Tibial nerve (tissue), 4 donors: ENCODE measurements around the gene TMEM144. TPM values are rescaled to one million over a fixed set of nuclear protein-coding genes. Genes with fewer than 3 reads are reported as not detected.

ENCODE experiments used
- DNase-seq, 2 donors: peaks; one replicate each; pipeline ENCODE4 v3.0.0-alpha.2; 2019; ENCODE audit warnings: low spot score in 2 of 2
- H3K27ac ChIP-seq, 4 donors: fragments of 200-600 bp; sonication (generic) in 3 of 4; one replicate each; pipeline ENCODE4 v1.5.1; 2017 to 2019; ENCODE audit warnings: mild to moderate bottlenecking in 1 of 4
- H3K27me3 ChIP-seq, 2 donors: fragments of 200-600 bp; sonication (generic) in 1 of 2; one replicate each; pipeline versions ENCODE4 v1.5.1 to v1.6.0; 2017 to 2019
- H3K36me3 ChIP-seq, 3 donors: fragments of 200-600 bp; sonication (generic); one replicate each; pipeline ENCODE4 v1.5.1; 2018 to 2019
- H3K4me1 ChIP-seq, 4 donors: fragments of 200-600 bp; sonication (generic) in 3 of 4; one replicate each; pipeline ENCODE4 v1.5.1; 2017 to 2019
- H3K4me3 ChIP-seq, 4 donors: fragments of 200-600 bp; sonication (generic) in 3 of 4; one replicate each; pipeline ENCODE4 v1.5.1; 2017 to 2019; ENCODE audit warnings: mild to moderate bottlenecking in 1 of 4, moderate library complexity in 1 of 4
- H3K9me3 ChIP-seq, 4 donors: fragments of 200-600 bp; sonication (generic) in 3 of 4; one replicate each; pipeline ENCODE4 v1.5.1; 2017 to 2019
- CTCF ChIP-seq, 5 experiments: fragments of 200-600 bp in 3 of 5; fragments of 450-650 bp in 2 of 5; sonication (generic) in 3 of 5; IDR thresholded peaks; one replicate each; pipeline ENCODE4 v1.5.1; 2016 to 2019; ENCODE audit warnings: antibody characterized with exemption in 5 of 5, mild to moderate bottlenecking in 3 of 5, moderate library complexity in 2 of 5
- EP300 ChIP-seq, 2 donors: sonication (generic); formaldehyde crosslinking; IDR thresholded peaks; one replicate each; pipeline ENCODE4 v1.6.1; 2017; ENCODE audit warnings: antibody characterized with exemption in 2 of 2, mild to moderate bottlenecking in 1 of 2
- POLR2A ChIP-seq, 2 donors: fragments of 450-650 bp; IDR thresholded peaks; one replicate each; pipeline ENCODE4 v1.6.1; 2017; ENCODE audit warnings: antibody characterized with exemption in 2 of 2, mild to moderate bottlenecking in 2 of 2, moderate library complexity in 2 of 2
- WGBS, 2 donors: methylation state at CpG; one replicate each; pipeline ENCODE4 v1.1.5; 2018; 5-methylcytosine and 5-hydroxymethylcytosine counted together
- total RNA-seq, 4 donors: library from RNA; depleted of rRNA; stranded (reverse); fragments of >200 nt; gene quantifications; one replicate each; pipeline ENCODE4 v1.1.0, GENCODE V29; 2016

TMEM144 gene
- total RNA-seq, 4 donors from 2014 or later, result 4.9 to 23.8 (median 9.0) TPM

DNA sequence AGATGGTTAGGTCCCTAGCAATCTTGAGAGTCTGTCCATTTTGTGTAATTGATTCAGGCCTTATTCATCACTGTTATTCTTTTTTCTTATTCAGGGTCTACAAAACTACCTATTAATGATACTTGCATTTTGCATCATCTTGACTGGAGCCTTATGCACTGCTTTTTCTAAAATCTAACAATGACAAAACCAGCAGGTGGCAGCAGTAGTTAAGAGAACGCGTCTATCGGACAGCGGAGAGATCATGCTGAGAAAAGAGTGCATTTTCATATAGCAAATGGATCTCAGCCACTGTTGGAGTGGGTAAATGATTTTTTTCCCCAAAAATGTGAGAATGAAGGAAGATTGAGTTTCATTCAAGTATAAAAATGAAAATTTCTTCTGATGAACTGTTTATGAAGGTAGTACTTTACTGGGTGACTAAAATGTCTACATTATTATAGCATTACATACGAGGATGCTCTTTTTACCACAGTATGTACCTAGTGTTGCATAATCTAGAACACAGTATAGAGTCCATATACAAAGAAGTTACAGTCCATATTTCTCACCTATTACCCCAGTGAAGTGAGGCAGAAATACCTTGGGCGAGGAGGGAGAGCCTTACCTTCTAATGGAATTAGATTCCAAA, 43.2 kb downstream of the TMEM144 start:
- H3K4me3 ChIP-seq, result no peak overlapping the region
- WGBS, 2 donors, result 30 to 31% methylated on average over 6 of the region's 6 CpGs
- no peaks in the 10 kb centered on the region for H3K27me3 ChIP-seq
- TF ChIP-seq POLR2A (IDR thresholded peaks at IDR 0.05), result no peak
- peak; percentile 52 to 66 (median 53) for TF ChIP-seq CTCF (IDR thresholded peaks at IDR 0.05)
- H3K36me3 ChIP-seq, result no peaks in the 10 kb centered on the region
- no peaks in the 10 kb centered on the region for H3K9me3 ChIP-seq
- H3K4me1 ChIP-seq, result peaks cover 0 to 18% (median 0%) of the 10 kb centered on the region in 4 donors
- H3K27ac ChIP-seq, result no peak overlapping the region
- peak in 1 of 2 donors; percentile 84 for DNase-seq

DNA sequence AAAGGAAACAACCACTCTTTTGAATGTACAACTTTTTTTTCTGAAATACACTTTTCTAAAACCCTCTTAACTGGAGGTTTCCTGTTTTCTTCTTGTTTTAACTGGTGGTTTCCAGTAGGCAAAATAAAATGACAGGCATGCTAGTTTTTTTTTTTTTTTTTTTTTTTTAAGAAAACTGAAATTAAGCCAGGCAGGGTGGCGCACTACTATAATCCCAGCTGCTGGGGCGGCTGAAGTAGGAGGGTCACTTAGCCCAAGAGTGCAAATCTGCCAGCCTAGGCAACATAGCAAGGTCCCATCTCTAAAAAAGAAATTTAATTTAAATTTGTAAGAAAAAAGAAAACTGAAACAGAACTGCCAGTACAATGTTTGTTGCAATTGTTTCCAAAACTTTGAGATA, 44.0 kb downstream of the TMEM144 start:
- TF ChIP-seq EP300 (IDR thresholded peaks at IDR 0.05), result no peak
- no peak for TF ChIP-seq CTCF (IDR thresholded peaks at IDR 0.05)
- no peak for TF ChIP-seq POLR2A (IDR thresholded peaks at IDR 0.05)
- DNase-seq, result no peak
- H3K36me3 ChIP-seq, result no peaks in the 10 kb centered on the region
- H3K27me3 ChIP-seq, result no peaks in the 10 kb centered on the region
- H3K4me1 ChIP-seq, result peaks cover 0 to 18% (median 0%) of the 10 kb centered on the region in 4 donors
- no peaks in the 10 kb centered on the region for H3K9me3 ChIP-seq
- no peak overlapping the region for H3K4me3 ChIP-seq
- 80 to 82% methylated on average over 2 of the region's 2 CpGs for WGBS, 2 donors
- H3K27ac ChIP-seq, result no peak overlapping the region

DNA sequence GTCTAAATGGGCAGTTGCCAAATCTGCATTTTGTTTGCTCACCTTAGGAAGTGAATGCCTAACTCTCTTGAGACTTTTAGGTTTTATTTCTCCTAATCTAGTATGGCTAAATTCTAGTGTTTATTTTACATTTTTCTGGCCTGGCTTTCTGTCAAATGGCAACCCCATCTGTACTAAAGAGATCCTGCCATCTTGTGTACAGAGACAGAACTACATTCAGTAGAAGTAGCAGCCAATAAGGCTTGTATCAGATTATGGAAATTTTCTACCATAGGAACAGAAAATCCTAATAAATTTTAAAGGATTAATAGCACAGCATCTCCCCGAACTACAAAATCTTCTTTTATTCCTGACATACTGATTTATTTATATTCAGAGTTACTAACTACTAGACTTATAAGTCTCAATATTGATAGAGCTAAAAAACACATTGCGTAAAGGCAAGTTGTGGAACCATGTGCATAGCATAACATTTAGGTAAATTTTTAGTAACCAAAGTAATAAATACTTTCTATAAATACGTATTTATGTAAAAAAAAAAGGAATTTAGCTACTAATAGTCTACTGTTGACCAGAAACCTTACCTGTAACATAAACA, 45.5 kb downstream of the TMEM144 start:
- 38 to 41% methylated on average over 3 of the region's 3 CpGs for WGBS, 2 donors
- peak; percentile 68 to 81 (median 72) for TF ChIP-seq CTCF (IDR thresholded peaks at IDR 0.05)
- no peak for TF ChIP-seq POLR2A (IDR thresholded peaks at IDR 0.05)
- TF ChIP-seq EP300 (IDR thresholded peaks at IDR 0.05), result no peak
- H3K27ac ChIP-seq, result no peak overlapping the region
- H3K4me3 ChIP-seq, result no peak overlapping the region
- H3K9me3 ChIP-seq, result no peaks in the 10 kb centered on the region
- H3K27me3 ChIP-seq, result no peaks in the 10 kb centered on the region
- peak in 1 of 2 donors; percentile 47 for DNase-seq
- peaks cover 0 to 22% (median 0%) of the 10 kb centered on the region in 4 donors for H3K4me1 ChIP-seq
- H3K36me3 ChIP-seq, result no peaks in the 10 kb centered on the region

DNA sequence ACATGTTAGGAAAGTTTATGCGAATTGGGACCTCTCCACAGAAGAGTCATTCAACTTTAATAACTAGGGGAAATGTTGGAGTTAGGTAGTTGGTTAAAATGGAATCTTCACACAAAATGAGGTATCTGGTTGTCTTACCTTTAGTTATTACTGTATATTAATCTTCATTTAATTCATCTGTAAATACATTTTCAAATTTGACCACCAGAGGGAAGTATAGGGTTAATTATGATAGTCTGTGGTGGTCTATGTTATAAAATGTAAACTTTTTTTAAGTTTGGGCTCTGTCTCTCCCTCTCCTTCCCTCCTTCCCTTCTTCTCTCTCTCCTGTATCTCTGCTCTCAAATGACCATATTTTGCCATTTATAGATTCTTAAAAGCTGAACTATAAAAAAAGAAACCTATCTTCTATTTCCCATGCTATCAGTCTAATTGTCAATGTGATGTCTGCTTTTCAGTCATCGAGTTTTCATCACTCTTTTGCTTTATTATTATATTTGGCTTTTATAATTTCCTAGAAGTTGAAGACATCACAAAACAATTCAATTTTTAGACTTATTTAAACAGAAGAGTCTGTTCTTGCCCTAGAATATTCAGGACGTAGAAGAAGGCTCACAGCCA, 49.8 kb downstream of the TMEM144 start:
- Histone ChIP-seq H3K9me3 (no peaks in the 10 kb centered on the region), H3K4me1 (peaks cover 0 to 16% (median 0%) of the 10 kb centered on the region in 4 donors), H3K27me3 (no peaks in the 10 kb centered on the region), H3K4me3 (peak overlapping the region in 1 of 4 donors; percentile 12), H3K27ac (no peak overlapping the region), H3K36me3 (no peaks in the 10 kb centered on the region)
- DNase-seq, result no peak
- TF ChIP-seq POLR2A (IDR thresholded peaks at IDR 0.05) (no peak), CTCF (IDR thresholded peaks at IDR 0.05) (peak in 4 of 5 experiments; percentile 8 to 58 (median 36))
- WGBS, 2 donors, result 32 to 36% methylated on average over 3 of the region's 3 CpGs

DNA sequence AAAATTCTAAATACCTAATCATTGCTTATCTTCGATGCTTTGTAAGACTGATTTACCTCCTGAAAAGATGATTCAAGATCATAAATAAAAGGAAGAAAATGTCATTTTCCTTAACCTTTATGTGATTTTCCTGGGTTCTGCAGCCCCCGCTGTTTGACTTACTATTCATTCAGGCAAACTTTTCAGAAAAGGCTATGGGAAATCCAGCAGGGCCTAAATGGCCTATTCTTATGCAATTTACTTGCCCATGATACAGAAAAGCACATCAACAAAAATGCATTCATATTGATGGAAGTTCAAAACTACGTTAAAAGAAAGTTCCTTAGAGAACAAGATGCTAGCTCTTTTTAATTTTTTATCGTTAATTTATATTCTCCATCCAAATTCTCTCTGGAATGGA, 51.2 kb downstream of the TMEM144 start:
- H3K4me1 ChIP-seq, result peaks cover 0 to 10% (median 0%) of the 10 kb centered on the region in 4 donors
- DNase-seq, result no peak
- H3K27ac ChIP-seq, result no peak overlapping the region
- TF ChIP-seq POLR2A (IDR thresholded peaks at IDR 0.05), result no peak
- no peak for TF ChIP-seq CTCF (IDR thresholded peaks at IDR 0.05)
- no peak for TF ChIP-seq EP300 (IDR thresholded peaks at IDR 0.05)
- no peaks in the 10 kb centered on the region for H3K27me3 ChIP-seq
- H3K4me3 ChIP-seq, result no peak overlapping the region
- no peaks in the 10 kb centered on the region for H3K9me3 ChIP-seq
- 77% methylated on average over 4 of the region's 4 CpGs for WGBS, 2 donors
- no peaks in the 10 kb centered on the region for H3K36me3 ChIP-seq
